SK-N-SH (cell line): ENCODE measurements around the gene HOXC13. TPM values are rescaled to one million over a fixed set of nuclear protein-coding genes. Genes with fewer than 3 reads are reported as not detected.

ENCODE experiments used
- CTCF ChIA-PET: fragments of 300-600, 350-600 bp; formaldehyde crosslinking; extraction: SDS; loops from one replicate; lab custom pipeline; 2021; lab: Yijun Ruan, JAX
- POLR2A ChIA-PET: fragments of 350-600 bp; sonication (Branson Sonifier 250); formaldehyde crosslinking; extraction: SDS; loops from one replicate; lab custom pipeline; 2020; ENCODE audit warnings: antibody characterized with exemption, inconsistent platforms; lab: Yijun Ruan, JAX
- DNase-seq: peaks from one replicate; pipeline ENCODE4 v3.0.0; 2012
- H2AFZ ChIP-seq: fragments of 200-600 bp; sonication (generic); 2 replicates; pipeline ENCODE4 v1.8.1; 2016; ENCODE audit warnings: antibody characterized with exemption, mild to moderate bottlenecking, low read depth
- H3F3A ChIP-seq: fragments of 200-600 bp; sonication (generic); replicated peaks from 2 replicates; pipeline ENCODE3; 2016; ENCODE audit warnings: antibody characterized with exemption, mild to moderate bottlenecking; ENCODE audit not compliant: insufficient read depth
- H3K27ac ChIP-seq, 2 experiments: fragments of 200-500 bp in 1 of 2; fragments of 200-600 bp in 1 of 2; sonication (Bioruptor generic) in 1 of 2; sonication (generic), shearing (Covaris generic) in 1 of 2; 2 replicates each; pipeline versions ENCODE4 v1.5.1 to v1.6.1; 2014 to 2016; ENCODE audit warnings: low read depth in 2 of 2, inconsistent platforms in 1 of 2, low read length in 1 of 2, mild to moderate bottlenecking in 1 of 2, mixed read lengths in 1 of 2
- H3K27me3 ChIP-seq: fragments of 200-600 bp; sonication (generic), shearing (Covaris generic); 2 replicates; pipeline ENCODE4 v1.6.1; 2016; ENCODE audit warnings: mixed run types; ENCODE audit not compliant: insufficient read depth
- H3K36me3 ChIP-seq, 2 experiments: fragments of 200-500 bp in 1 of 2; fragments of 200-600 bp in 1 of 2; sonication (Bioruptor generic) in 1 of 2; sonication (generic) in 1 of 2; replicated peaks in 1 of 2; 2 replicates each; pipeline versions ENCODE3 to v1.5.1; 2014 to 2016; ENCODE audit warnings: low read length in 1 of 2, mild to moderate bottlenecking in 1 of 2; ENCODE audit not compliant: insufficient read depth in 2 of 2, control insufficient read depth in 1 of 2
- H3K4me1 ChIP-seq, 2 experiments: fragments of 200-500 bp in 1 of 2; fragments of 200-600 bp in 1 of 2; sonication (Bioruptor generic) in 1 of 2; sonication (generic), shearing (Covaris generic) in 1 of 2; 2 replicates each; pipeline versions ENCODE4 v1.5.1 to v1.6.1; 2014 to 2016; ENCODE audit warnings: low read depth in 1 of 2, low read length in 1 of 2, mixed run types in 1 of 2; ENCODE audit not compliant: insufficient read depth in 2 of 2, control insufficient read depth in 1 of 2
- H3K4me2 ChIP-seq: fragments of 200-600 bp; sonication (generic), shearing (Covaris generic); 2 replicates; pipeline ENCODE4 v1.6.1; 2017; ENCODE audit warnings: mixed run types
- H3K4me3 ChIP-seq, 2 experiments: fragments of 200-500 bp in 1 of 2; fragments of 200-600 bp in 1 of 2; sonication (Bioruptor generic) in 1 of 2; sonication (generic), shearing (Covaris generic) in 1 of 2; 2 replicates each; pipeline versions ENCODE4 v1.5.1 to v1.8.1; 2014 to 2016; ENCODE audit warnings: low read depth in 2 of 2, inconsistent platforms in 1 of 2, low read length in 1 of 2, mild to moderate bottlenecking in 1 of 2, mixed read lengths in 1 of 2, moderate library complexity in 1 of 2
- H3K79me2 ChIP-seq: fragments of 200-600 bp; sonication (generic); 2 replicates; pipeline ENCODE4 v1.8.1; 2017; ENCODE audit warnings: mild to moderate bottlenecking; ENCODE audit not compliant: insufficient read depth
- H3K9ac ChIP-seq: fragments of 200-600 bp; sonication (generic); 2 replicates; pipeline ENCODE4 v1.6.1; 2017; ENCODE audit warnings: mixed run types
- H3K9me2 ChIP-seq: fragments of 200-600 bp; sonication (generic); 2 replicates; pipeline ENCODE4 v1.6.1; 2017; ENCODE audit warnings: mixed run types
- H3K9me3 ChIP-seq: fragments of 200-600 bp; sonication (generic); 2 replicates; pipeline ENCODE4 v1.6.1; 2017; ENCODE audit warnings: mixed run types, mild to moderate bottlenecking, moderate library complexity
- H4K20me1 ChIP-seq: fragments of 200-600 bp; sonication (generic); 2 replicates; pipeline ENCODE4 v1.6.1; 2017; ENCODE audit warnings: mild to moderate bottlenecking, mixed run types; ENCODE audit not compliant: insufficient read depth
- CTCF ChIP-seq: fragments of 200-600 bp; sonication (generic); IDR thresholded peaks from 2 replicates; pipeline ENCODE4 v1.6.1; 2017; ENCODE audit warnings: antibody characterized with exemption, mild to moderate bottlenecking, moderate library complexity
- NFIC ChIP-seq: IDR thresholded peaks from 2 replicates; pipeline ENCODE4 v1.4.0; 2012; ENCODE audit warnings: borderline replicate concordance
- PBX3 ChIP-seq: IDR thresholded peaks from 2 replicates; pipeline ENCODE4; 2012
- POLR2AphosphoS5 ChIP-seq: IDR thresholded peaks from 2 replicates; pipeline ENCODE4 v1.6.1; 2012; ENCODE audit warnings: low read depth, low read length
- RAD21 ChIP-seq: IDR thresholded peaks from 2 replicates; pipeline ENCODE4 v1.6.1; 2012; ENCODE audit warnings: mild to moderate bottlenecking, low read length
- RFX5 ChIP-seq: IDR thresholded peaks from 2 replicates; pipeline ENCODE4 v1.6.1; 2012; ENCODE audit warnings: mild to moderate bottlenecking, improper control_type of control experiment, low read length
- SIN3A ChIP-seq: IDR thresholded peaks from 2 replicates; pipeline ENCODE4 v1.6.1; 2012; ENCODE audit warnings: low read depth, mild to moderate bottlenecking, low read length, moderate library complexity, borderline replicate concordance
- SMC3 ChIP-seq: IDR thresholded peaks from 2 replicates; pipeline ENCODE4 v1.6.1; 2012; ENCODE audit warnings: low read depth, low read length, improper control_type of control experiment
- TAF1 ChIP-seq: IDR thresholded peaks from 2 replicates; pipeline ENCODE4 v1.6.1; 2012; ENCODE audit warnings: low read depth, mild to moderate bottlenecking, low read length, moderate library complexity, borderline replicate concordance
- TCF12 ChIP-seq: IDR thresholded peaks from 2 replicates; pipeline ENCODE4 v1.4.0; 2012
- WGBS: methylation state at CpG from one replicate; pipeline ENCODE4 v1.1.6; 2017; ENCODE audit warnings: low lambda C conversion rate; 5-methylcytosine and 5-hydroxymethylcytosine counted together
- polyA plus RNA-seq, 3 experiments: library from polyadenylated mRNA; depleted of rRNA; stranded (reverse); fragments of >200 nt; gene quantifications; 2 replicates each; pipeline ENCODE4 v1.2.3, GENCODE V29; 2012

The HOXC13 gene
- polyA plus RNA-seq, 1 of the 3 experiments (the other 2 are of a cell fraction) = not detected

GRCh38 chr12:53980802-53981496 lies 42.3 kb downstream of the HOXC13 start:
- peaks cover 93% of the 10 kb centered on the region for H3K27me3 ChIP-seq

GRCh38 chr12:53981634-53982565 lies 43.3 kb downstream of the HOXC13 start:
- Histone ChIP-seq H3K27me3 (peaks cover 93% of the 10 kb centered on the region), H3F3A (no peaks in the 10 kb centered on the region), H3K4me1 (peaks cover 0 to 12% of the 10 kb centered on the region in 2 experiments; a peak in 2 of 4 replicates), H3K4me3 (no peak overlapping the region), H3K9ac (no peak overlapping the region), H3K79me2 (no peaks in the 10 kb centered on the region), H3K4me2 (no peak overlapping the region), H3K36me3 (no peaks in the 10 kb centered on the region), H2AFZ (no peak overlapping the region), H4K20me1 (no peaks in the 10 kb centered on the region), H3K27ac (no peak overlapping the region), H3K9me3 (no peaks in the 10 kb centered on the region), H3K9me2 (no peaks in the 10 kb centered on the region)
- TF ChIP-seq RAD21 (no peak), SMC3 (no peak), POLR2AphosphoS5 (no peak), PBX3 (no peak), CTCF (no peak)
- CTCF ChIA-PET = interaction anchor here (0.6 to 2.1 kb wide), 7 partner anchors 9 to 234 kb away, joined by 3 to 8 read pairs (median 6); no protein-coding TSS in a partner anchor
- DNase-seq = no peak
- WGBS = 38% methylated on average over 20 of the region's 30 CpGs
- POLR2A ChIA-PET = no interaction called here

More at GRCh38 chr12:53980802-53981496, 42.3 kb downstream of the HOXC13 start:
- TF ChIP-seq RAD21 (no peak), RFX5 (no peak), SIN3A (no peak), TAF1 (no peak), TCF12 (no peak), NFIC (no peak)
- H4K20me1 ChIP-seq = no peaks in the 10 kb centered on the region
- H3K4me3 ChIP-seq = no peak overlapping the region
- 31% methylated on average over 15 of the region's 15 CpGs for WGBS
- no peaks in the 10 kb centered on the region for H3K9me3 ChIP-seq
- no peak overlapping the region for H2AFZ ChIP-seq
- ChIA-PET CTCF (interaction anchor here (1.2 to 2.1 kb wide), 6 partner anchors 10 to 235 kb away, joined by 4 to 8 read pairs (median 6); no protein-coding TSS in a partner anchor), POLR2A (no interaction called here)
- no peak overlapping the region for H3K27ac ChIP-seq
- no peak overlapping the region for H3K4me2 ChIP-seq
- no peaks in the 10 kb centered on the region for H3F3A ChIP-seq
- no peak overlapping the region for H3K9ac ChIP-seq
- H3K36me3 ChIP-seq = no peaks in the 10 kb centered on the region
- DNase-seq = no peak
- no peaks in the 10 kb centered on the region for H3K79me2 ChIP-seq
- H3K9me2 ChIP-seq = no peaks in the 10 kb centered on the region
- peaks cover 0 to 9% of the 10 kb centered on the region in 2 experiments; a peak in 2 of 4 replicates for H3K4me1 ChIP-seq
